GM12878 (cell line): ENCODE results near the gene MAML2.

Experiments
- CEBPB ChIP-seq, 2 experiments: fragments of 150-350 bp in 1 of 2; IDR thresholded peaks; 2 replicates each; pipeline ENCODE4 v1.6.1; 2012 to 2014; ENCODE audit warnings: low read depth in 2 of 2, low read length in 2 of 2, borderline replicate concordance in 1 of 2, inconsistent platforms in 1 of 2
- CHD1 ChIP-seq: IDR thresholded peaks from 2 replicates; pipeline ENCODE4 v1.6.1; 2012; ENCODE audit warnings: low read depth, low read length, improper control_type of control experiment
- CTCF ChIP-seq, 3 experiments: IDR thresholded peaks in 2 of 3; conservative IDR thresholded peaks in 1 of 3; 2 replicates each; pipeline ENCODE4 v1.5.1; 2011; ENCODE audit warnings: low read depth in 3 of 3, low read length in 3 of 3, mild to moderate bottlenecking in 3 of 3, control low read depth in 2 of 3, moderate library complexity in 2 of 3, inconsistent platforms in 1 of 3, mixed read lengths in 1 of 3; ENCODE audit not compliant: control insufficient read depth in 2 of 3, insufficient read depth in 1 of 3; ENCODE audit errors: extremely low read depth in 1 of 3
- E2F4 ChIP-seq: IDR thresholded peaks from 2 replicates; pipeline ENCODE4 v1.6.1; 2012; ENCODE audit warnings: low read depth, low read length, improper control_type of control experiment
- FOXK2 ChIP-seq: fragments of 450-650 bp; IDR thresholded peaks from 2 replicates; pipeline ENCODE4 v1.6.1; 2017; ENCODE audit warnings: mild to moderate bottlenecking, moderate library complexity
- MEF2A ChIP-seq: IDR thresholded peaks from 2 replicates; pipeline ENCODE4 v1.6.1; 2011; ENCODE audit warnings: low read depth, mild to moderate bottlenecking, low read length, moderate library complexity; ENCODE audit not compliant: insufficient read depth
- MYC ChIP-seq: IDR thresholded peaks from 2 replicates; pipeline ENCODE4 v1.6.1; 2011; ENCODE audit warnings: mild to moderate bottlenecking, low read length, moderate library complexity, inconsistent platforms; ENCODE audit not compliant: insufficient read depth, insufficient replicate concordance, insufficient read length, severe bottlenecking
- POU2F2 ChIP-seq: IDR thresholded peaks from 3 replicates; pipeline ENCODE4 v1.6.1; 2011; ENCODE audit warnings: low read depth, mild to moderate bottlenecking, low read length, borderline replicate concordance
- SUZ12 ChIP-seq: fragments of 200-600 bp; sonication (generic); IDR thresholded peaks from one replicate; pipeline ENCODE4 v1.6.1; 2018; ENCODE audit warnings: antibody characterized with exemption, mild to moderate bottlenecking; ENCODE audit not compliant: unreplicated experiment
- ZBTB11 ChIP-seq: fragments of 450-650 bp; formaldehyde crosslinking; IDR thresholded peaks from 2 replicates; pipeline ENCODE4 v1.5.0; 2022; ENCODE audit warnings: mild to moderate bottlenecking, missing genetic modification characterization

- no peak for TF ChIP-seq CEBPB (IDR thresholded peaks at IDR 0.05; ENCODE audit: borderline replicate concordance in 1 of 2, low read depth in 2 of 2, low read length in 2 of 2)
- no peak for TF ChIP-seq CTCF (IDR thresholded peaks at IDR 0.05 in 2 of 3, conservative IDR thresholded peaks at IDR 0.05 in 1 of 3; ENCODE audit: control insufficient read depth in 2 of 3, extremely low read depth in 1 of 3, insufficient read depth in 1 of 3, low read depth in 3 of 3, low read length in 3 of 3)
- no peak for TF ChIP-seq E2F4
- no peak for TF ChIP-seq MEF2A
- no peak for TF ChIP-seq SUZ12
- TF ChIP-seq FOXK2 = no peak
- no peak for TF ChIP-seq MYC
- no peak for TF ChIP-seq ZBTB11 (CRISPR knock-in tag)
- no peak for TF ChIP-seq POU2F2
- no peak for TF ChIP-seq CHD1
Measured at GRCh38 chr11:96218006-96218405, 125.0 kb downstream of the MAML2 start.
